HPDE6-E6E7 (cell line): ENCODE results near the gene FGD2.
"Not testable (repeated sequence)": the region's sequence is repeated elsewhere in the genome, so short reads cannot be mapped to it uniquely, and the experiment has no call there.

Experiments used
- DNase-seq: peaks from one replicate; pipeline ENCODE4 v3.0.0; 2011; ENCODE audit warnings: missing footprints; ENCODE audit errors: extremely low spot score

The FGD2 gene

DNA sequence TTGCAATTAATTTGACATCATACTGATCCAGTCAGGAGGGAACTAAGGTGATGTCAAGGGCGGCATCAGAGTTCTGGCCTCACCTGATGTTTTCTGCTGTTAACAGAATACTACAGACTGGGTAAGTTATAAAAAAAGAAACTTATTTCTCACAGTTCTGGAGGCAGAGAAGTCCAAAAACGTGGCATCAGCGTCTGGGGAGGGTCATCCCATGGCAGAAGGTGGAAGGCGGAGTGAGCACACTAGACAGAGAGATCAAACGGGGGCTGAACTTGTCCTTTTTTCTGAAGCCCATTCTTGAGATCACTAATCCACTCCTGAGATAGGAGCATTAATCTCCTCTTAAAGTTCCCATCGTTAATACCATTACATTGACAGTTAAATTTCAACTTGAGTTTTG is 16.2 kb upstream of the FGD2 start:
- DNase-seq = no peak

DNA sequence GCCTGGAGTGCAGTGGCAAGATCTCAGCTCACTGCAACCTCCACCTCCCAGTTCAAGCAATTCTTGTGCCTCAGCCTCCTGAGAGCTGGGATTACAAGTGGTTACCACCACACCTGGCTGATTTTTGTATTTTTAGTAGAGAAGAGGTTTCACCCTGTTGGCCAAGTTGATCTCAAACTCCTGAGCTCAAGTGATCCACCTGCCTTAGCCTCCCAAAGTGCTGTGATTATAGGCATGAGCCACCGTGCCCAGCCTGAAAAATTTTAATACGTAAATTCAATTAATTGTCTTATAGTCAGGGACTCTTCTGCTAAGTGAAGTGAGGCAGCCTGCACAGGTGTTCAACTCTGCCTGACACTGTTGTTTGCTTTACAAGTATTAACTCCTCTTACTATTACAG is 15.1 kb upstream of the FGD2 start:
- not testable (repeated sequence) for DNase-seq

DNA sequence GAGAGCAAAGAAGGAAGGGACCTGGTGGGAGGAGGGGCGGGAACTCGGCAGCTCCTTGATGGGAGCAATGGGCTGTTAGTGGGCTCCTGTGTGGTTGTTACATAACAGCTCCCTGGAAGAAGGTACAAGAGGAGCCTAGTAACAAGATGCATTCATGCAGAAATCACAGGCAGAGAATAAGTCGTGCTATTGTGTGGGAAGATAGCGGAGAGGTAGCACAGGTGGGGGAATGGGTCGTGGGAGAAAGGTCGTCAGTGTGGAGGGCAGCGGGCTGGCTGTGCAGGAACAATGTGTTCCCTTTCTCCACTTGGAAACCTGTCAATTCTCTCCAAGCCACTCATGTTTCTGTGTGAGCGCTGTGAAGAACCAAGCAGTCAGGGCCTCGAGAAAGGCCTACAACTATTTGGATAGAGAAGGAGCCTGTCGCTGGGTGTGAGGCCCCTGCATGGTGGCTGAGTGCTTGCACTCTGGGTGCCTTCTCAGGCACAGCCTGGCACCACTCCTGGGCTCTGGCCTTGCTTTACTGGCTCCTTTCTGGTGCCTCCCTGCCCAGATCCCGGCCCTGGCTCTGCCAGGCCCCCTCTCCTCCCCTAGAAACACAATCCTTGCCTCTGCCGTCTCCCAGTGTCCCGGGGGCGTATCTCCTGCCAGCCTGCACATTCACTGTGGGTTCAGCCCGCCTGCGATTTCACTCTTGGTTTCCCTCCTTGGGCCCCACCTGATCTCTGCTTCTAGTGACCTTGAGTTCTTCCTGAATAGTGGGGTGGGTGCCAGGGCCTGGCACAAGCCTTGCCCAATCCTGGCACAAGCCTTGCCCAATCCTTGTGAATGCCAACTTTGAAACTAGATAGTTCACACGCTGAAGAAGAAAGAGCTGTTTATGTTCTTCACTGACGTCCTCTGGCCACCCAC is 7.4 kb upstream of the FGD2 start:
- DNase-seq = no peak

DNA sequence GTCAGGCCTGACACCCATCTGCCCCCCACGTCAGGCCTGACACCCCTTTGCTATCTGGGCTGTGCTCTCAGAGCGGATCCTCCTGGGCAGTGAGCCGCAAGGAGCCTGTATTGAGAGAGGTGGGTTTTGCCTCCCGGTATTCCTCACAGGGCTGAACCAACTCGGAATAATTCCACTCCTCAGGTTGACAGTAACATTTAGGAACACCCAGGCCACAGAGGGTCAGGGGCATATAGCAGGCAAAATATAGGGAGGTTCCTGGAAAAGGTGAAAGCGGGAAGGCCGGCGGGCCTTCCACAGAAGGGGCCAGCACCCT is 6.8 kb upstream of the FGD2 start:
- DNase-seq = no peak

DNA sequence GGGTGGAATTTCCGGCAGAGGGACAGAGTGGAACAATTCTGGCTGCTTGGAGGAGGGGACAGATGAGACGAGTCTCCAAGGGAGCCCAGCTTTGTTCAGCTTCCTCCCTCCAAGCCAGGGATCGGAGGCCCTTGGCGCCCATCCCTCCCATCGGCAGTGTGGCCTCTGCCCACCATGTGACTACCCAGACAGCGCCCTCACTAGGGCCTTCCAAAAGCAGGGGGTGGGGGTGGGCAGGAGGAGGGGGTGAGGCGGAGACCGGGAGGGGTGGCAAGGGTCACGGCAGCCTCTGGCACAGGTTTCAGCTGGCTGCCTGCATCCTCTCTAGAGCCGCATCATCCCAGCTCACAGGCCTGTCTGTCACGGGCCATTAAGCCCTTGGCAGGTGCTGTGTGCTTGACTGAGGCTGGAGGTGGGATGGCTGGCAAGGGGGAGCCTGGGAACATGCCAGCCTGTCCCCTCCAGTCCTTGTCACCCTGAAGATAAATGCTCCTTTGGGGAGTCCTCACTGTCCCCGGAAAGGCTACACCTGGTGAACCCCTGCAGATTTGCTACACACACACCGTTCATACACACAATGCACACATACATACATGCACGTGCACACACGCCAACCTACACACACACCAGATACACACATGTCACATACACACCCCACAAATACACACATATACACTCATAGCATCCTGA is 6.2 kb upstream of the FGD2 start:
- DNase-seq = no peak

DNA sequence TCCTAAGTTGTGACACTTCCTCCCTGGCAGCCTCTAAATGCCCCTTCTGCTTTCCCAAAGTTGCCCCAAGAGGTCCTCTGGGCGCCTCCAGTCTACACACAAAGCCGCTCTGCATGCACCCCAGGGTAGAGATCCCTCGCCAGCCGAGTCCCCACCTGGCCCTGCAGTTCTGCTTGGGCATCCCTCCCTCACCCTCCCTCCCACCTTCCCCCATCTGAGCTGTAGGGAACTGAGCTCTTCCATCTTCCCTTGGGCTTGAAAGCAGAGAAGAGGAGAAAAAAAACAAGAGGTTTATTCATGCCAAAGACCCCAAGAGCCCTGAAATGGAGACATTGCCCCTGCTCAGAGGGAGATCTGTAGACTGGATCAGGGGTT is 5.7 kb upstream of the FGD2 start:
- no peak for DNase-seq

DNA sequence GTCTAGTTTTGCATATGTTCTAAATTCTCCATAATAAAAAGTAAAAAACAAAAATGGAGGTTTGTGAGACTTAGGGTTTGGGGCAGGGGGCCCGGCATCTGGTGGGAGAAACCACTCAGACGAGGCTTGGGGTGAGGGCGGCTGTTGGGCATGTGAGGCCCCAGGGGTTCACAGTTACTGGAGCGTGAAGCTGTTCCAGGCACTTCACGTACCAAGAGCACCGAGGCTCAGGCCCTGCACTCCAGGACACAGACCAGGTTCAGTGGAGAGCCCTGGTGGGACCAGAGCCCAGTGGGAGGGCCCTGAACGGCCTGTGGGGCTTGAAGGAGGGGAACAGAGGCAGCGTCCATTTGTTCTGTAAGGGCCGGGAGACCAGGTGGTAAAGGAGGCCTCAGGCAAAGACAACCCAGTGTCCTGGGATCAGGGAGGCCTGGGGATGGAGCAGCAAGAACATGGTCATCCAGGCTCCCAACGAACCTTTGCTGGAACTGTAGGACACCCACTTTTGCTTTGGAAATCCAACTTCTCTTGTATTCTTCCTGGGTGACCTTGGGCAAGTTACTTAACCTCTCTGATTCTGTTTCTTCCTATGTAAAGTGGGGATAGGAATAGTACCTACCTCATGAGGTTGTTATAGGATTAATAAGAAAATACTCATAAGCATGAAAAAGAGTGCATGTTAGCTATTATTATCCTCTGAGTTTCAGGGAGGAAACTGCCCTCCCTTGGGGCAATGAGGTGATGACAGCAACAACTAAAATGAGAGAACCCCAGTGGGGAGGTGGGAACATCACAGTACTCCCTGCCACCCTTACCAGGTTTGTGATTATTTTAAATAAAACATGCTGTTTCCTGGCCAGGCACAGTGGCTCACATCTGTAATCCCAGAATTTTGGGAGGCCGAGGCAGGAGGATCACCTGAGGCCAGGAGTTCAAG is 1.1 kb upstream of the FGD2 start:
- DNase-seq = no peak

DNA sequence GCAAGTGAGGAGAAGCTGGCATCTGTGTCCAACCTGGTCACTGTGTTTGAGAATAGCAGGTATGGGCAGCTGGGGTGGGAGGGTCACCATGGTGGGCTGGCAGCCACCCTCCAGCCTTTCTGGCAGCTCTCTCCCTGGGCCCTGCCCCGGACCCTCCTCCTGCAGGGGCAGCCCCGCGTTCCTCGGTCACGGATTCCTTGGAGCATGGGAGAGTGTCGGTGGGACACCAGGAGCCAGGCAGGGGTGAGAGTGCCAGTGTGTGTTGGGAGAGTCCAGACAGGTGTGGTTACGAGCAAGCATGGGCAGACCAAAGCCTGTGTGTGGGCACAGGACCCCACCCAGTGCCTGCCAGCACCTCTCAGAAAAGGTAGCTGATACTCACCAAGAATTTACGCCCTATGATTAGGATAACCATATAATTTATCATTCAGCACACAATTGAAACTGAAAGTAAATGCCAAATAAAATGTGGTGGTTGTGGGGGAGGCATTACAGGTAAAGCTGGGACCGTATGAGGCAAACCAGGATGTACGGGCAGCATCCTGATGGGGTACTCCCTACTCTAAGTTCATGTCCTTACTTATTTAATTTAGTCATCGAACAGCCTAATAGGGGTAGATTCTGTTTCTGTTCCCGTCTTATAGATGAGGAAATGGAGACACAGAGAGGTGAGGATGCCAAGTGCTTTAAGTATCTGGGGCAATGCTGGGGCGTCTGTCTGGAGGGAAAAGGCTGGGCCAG is 542 bp downstream of the FGD2 start:
- no peak for DNase-seq

DNA sequence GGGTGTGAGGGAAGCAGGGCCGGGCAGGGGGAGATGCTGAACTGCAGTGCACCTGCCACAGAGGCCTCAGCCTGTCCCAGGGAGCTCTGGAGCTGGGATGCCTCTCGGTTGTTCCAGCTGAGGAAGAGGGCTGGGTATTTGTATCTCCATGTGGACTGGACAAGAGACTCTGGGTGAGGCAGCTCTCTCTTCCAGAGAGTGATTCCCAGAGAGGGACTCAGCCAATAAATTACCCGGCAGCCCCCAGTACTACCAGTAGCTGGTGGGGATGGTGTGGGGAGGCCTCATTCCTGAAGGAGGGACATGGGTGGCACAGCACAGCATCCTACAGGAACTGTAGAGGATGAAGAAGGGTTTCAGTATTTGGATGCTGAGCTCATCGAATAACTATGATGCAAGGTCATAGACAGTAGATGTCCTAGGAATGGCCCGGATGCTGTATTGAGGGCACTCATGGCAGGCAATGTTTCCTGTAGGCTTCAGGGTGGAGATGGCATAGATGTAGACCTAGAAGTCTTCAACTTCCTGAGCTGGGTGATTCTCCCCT is 1.4 kb downstream of the FGD2 start:
- DNase-seq = no peak

DNA sequence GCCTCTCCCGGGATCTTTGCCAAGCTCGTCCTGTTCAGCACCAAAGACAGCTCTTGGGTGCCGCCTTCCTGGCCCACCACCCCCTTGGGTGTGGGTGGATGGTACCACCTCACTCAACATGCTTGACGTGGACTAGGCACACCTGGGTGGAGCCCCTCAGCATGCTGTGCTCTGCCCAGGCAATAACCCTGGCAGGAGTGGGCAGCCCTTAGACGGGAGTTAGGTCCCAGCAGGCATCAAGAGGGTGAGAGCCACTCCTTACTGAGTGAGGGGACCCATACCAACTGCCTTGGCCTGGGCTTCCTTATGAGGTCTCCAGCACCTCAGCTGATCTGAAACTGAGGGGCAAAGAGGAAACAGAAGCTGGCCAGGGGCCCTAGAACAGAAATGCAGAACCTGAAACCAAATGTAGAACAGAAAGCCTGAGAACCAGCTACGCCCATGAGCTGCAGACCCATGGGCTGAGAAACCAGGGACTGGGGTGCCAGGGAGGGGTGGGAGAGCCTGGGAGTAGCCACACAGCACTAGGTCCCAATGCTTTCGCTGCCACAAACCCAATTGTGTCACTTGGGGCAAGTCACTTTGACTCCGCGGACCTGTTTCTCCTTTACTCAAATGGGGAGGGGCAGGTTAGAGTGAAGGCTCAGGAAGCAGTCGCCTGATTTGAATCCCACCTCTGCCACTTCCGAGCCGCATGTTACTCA is 2.0 kb downstream of the FGD2 start:
- DNase-seq = no peak

DNA sequence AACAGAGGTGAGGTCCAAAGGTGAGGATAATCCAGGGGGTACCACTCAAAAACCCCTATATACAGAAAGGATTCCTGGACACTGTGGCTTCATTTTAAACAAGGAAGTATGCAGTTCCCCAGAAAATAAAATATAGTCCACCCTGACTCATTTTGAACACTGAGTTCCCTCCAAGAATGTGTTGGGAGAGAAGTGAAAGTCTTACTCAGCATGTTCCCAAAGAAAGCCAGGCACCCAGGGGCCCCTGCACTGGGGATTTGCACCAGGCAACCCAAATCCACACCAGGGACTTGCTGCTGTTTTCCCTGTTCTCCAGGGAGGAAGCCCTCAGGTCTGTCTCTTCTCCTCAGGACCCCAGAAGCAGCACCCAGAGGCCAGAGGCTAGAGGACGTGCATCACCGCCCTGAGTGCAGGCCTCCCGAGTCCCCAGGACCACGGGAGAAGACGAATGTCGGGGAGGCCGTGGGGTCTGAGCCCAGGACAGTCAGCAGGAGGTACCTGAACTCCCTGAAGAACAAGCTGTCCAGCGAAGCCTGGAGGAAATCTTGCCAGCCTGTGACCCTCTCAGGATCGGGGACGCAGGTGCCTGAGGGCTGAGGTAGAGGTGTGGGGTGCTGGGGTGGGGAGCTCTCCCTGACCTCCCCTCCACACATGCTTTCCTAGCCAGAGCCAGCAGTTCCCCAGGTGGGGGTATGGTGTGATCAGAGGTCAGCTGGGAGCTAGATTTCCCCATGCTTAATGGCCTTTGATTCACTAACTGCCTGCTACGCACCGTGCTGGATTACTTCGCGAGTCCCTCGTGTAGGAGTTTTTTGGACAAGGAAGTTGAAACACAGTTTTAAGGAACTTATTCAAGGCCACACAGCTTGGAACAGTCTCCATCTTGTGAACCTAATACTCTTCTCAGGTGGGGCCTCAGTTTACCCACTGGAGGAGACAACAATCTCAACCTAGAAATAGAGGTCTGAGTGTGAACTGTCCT is 3.3 kb downstream of the FGD2 start:
- DNase-seq = no peak

DNA sequence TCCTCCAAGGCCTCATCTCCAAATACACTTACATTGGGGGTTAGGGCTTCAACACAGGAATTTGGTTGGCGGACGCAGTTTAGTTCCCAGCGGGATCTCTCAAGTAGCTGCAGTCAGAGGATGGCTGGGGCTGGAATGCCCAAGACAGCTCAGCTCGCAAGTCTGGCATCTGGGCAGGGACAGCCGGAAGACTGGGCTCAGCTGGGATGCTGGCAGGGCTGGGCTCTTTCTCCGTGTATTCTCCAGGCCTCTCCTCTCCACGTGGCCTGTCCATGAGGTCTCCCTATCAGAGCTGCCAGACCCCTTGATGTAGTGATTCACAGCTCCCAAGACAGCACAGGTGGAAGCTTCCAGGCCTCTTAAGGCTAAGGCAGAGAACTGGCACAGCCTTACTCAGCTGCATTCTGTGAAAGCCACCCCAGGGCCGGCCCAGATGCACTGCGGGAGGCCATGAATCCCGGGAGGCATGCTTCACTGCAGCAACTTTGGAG is 5.0 kb downstream of the FGD2 start:
- DNase-seq = no peak

DNA sequence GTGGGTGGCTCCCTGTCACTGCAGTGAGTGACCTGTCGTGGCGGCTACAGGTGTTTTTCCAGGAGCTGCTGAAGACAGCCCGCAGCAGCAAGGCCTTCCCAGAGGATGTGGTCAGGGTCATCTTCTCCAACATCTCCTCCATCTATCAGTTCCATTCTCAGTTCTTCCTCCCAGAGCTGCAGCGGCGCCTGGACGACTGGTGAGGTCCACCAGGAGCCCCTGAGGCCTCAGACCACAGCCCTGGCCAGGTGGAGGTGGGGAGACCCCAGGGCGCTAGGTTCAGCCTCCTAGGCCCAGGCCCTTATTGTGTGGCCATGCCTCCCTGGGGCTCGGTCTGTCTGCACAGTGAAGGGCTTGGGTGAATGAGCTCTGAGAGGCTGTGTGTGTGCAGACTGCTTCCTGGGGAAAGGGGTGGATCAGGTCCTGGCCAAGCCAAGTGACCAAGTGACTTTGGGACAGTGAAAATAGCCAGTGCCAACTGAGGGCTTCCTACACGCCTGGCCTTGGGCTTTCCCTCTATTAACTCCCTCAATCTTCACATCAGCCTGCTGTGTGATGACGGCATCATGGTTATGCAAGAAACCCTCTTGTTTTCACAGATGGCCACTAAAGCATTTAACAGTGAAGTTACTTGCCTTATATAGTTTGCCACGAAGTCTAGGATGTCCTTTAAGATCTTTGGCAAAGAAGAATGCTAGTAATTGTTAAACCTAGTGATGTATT is 6.4 kb downstream of the FGD2 start:
- DNase-seq = no peak

DNA sequence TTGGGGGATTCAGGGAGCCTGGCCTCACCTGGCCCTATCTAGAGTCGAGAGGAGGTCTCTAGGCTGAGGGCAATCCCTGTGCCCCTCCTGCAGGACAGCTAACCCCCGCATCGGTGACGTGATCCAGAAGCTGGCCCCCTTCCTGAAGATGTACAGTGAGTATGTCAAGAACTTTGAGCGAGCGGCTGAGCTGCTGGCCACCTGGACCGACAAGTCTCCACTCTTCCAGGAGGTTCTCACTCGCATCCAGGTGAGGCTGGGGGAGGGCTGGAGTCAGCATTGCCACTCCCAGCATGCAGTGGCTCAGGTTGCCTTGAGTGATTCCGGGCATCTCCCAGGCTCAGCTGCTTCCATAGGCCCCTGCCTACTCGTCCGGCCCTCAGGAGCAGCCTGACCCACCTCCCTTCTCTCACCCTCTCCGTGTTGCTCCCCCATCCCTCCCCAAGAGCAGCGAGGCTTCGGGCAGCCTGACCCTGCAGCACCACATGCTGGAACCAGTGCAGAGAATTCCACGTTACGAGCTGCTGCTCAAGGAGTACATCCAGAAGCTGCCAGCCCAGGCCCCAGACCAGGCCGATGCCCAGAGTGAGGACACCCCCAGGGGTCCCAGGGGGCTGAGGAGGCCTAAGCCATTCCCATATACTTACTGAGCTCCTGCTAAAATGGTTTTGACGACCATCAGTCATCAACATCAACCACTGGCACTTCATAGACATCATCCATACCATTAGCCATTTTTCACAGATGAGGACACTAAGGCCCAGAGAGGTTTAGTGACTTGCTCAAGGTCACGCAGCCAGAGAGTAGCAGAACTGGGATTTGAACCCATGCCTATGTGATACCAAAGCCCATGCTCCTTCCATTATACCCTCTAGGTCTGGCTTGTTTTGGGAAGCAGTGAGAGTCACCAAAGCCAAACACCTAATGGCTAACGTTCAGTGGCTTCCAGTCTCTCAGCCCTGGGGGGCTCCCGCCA is 8.3 kb downstream of the FGD2 start:
- no peak for DNase-seq

DNA sequence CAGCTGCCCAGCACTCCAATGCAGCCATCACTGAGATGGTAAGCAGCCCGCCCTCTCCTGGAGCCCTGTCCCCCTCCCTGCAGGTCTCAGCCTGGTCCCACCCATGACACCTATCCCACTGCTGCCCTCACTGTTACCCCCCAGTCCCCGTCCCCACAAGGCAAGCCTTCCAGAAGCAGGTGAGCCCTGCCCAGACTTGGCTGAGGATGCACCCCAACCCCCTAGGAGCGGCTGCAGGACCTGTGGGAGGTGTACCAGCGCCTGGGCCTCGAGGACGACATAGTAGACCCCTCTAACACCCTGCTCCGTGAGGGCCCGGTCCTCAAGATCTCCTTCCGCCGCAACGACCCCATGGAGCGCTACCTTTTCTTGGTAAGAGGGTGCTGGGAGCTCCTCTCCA is 9.2 kb downstream of the FGD2 start:
- DNase-seq = no peak

DNA sequence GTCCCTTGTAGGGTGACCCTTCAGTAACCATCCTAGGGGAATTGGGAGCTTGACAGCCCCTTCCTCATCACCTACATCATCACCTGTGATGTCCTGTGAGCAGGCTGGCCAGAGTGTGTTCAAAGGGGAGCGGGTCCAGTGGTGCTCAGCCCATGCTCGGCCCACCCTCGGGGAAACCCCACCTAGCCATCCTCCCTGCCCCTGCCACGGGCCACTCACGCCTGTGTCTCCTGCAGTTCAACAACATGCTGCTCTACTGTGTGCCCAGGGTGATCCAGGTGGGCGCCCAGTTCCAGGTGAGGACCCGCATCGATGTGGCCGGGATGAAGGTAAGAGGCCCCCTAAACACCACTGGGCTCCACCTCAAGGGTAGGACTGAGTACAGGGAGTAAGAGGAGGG is 10.1 kb downstream of the FGD2 start:
- DNase-seq = no peak

DNA sequence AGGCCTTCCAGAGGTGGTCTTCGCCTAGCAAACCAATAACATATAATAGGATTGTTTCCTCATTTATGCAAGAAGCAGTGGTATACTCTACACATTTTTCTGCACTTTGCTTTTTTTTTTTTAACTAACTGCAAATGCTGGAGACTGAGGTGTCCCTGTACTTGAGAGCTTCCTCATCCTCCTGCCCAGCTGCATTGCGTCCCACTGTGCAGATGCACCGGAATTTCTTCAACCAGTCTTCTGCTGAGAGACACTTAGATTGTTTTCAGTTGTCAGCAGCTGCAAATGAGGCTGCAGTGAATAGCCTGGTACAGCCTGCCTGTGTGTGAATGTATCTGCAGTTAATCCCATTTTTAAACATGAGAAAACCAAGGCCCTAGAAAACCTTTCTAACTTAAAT is 11.5 kb downstream of the FGD2 start:
- no peak for DNase-seq
